ENCODE data around the gene KMT2D.

KMT2D gene

GRCh38 chr12:49012739-49013138 lies 47.9 kb downstream of the KMT2D start:
- DNase-seq, result no peak
